ENCODE results near the gene PLCH1.

GRCh38 chr3:155516439-155516838, 228.4 kb downstream of the PLCH1 start:
- TF ChIP-seq CTCF (conservative IDR thresholded peaks at IDR 0.05; ENCODE audit: low read depth in 2 of 2) (no peak), EZH2 (IDR thresholded peaks at IDR 0.05; ENCODE audit: low read depth, unreplicated experiment) (no peak), ZNF114 (CRISPR knock-in tag; IDR thresholded peaks at IDR 0.05) (no peak)
